ENCODE data around the gene FBXO3. TPM values are rescaled to one million over a fixed set of nuclear protein-coding genes. Genes with fewer than 3 reads are reported as not detected.

Gene FBXO3
- total and polyA plus RNA-seq, 2 of the 13 experiments (the other 11 are each of a cell fraction or from before 2014, with no cell fraction given) = 20.4 to 27.6 TPM

GRCh38 chr11:33699515-33700062 lies 74.7 kb downstream of the FBXO3 start (continued):
- no peak for TF ChIP-seq ZNF775 (CRISPR knock-in tag; IDR thresholded peaks at IDR 0.05; ENCODE audit: borderline replicate concordance)
- TF ChIP-seq FOXO4 (CRISPR knock-in tag; conservative IDR thresholded peaks at IDR 0.05) = no peak
- no peak for TF ChIP-seq ZNF230 (CRISPR knock-in tag; IDR thresholded peaks at IDR 0.05)
- no peak for TF ChIP-seq ZNF678 (CRISPR knock-in tag; IDR thresholded peaks at IDR 0.05)
- no peak for TF ChIP-seq BCL3 (CRISPR knock-in tag; IDR thresholded peaks at IDR 0.05)
- TF ChIP-seq NFYC (CRISPR knock-in tag; IDR thresholded peaks at IDR 0.05) = no peak
- TF ChIP-seq MAZ (IDR thresholded peaks at IDR 0.05; ENCODE audit: borderline replicate concordance, low read depth, low read length) = peak; percentile 66; the same call in 1 of the 2 replicates
- peak; percentile 44 for TF ChIP-seq MAZ (CRISPR knock-in tag; IDR thresholded peaks at IDR 0.05; ENCODE audit: low read depth)
- TF ChIP-seq GMEB2 (CRISPR knock-in tag; IDR thresholded peaks at IDR 0.05; ENCODE audit: low read depth) = no peak
- TF ChIP-seq HOXA3 (CRISPR knock-in tag; IDR thresholded peaks at IDR 0.05) = peak; percentile 64
- no peak for TF ChIP-seq HNRNPH1 (optimal IDR thresholded peaks at IDR 0.05; ENCODE audit: low read depth, low read length)
- TF ChIP-seq ZNF124 (CRISPR knock-in tag; IDR thresholded peaks at IDR 0.05) = no peak; the same call in 1 of the 2 replicates
- TF ChIP-seq ZNF558 (CRISPR knock-in tag; IDR thresholded peaks at IDR 0.05; ENCODE audit: borderline replicate concordance) = no peak
- no peak for TF ChIP-seq BRCA1 (CRISPR knock-in tag; IDR thresholded peaks at IDR 0.05)
- no peak; the same call in 1 of the 2 replicates for TF ChIP-seq MEIS2 (CRISPR knock-in tag; IDR thresholded peaks at IDR 0.05)
- TF ChIP-seq PRDM4 (CRISPR knock-in tag; IDR thresholded peaks at IDR 0.05; ENCODE audit: borderline replicate concordance) = no peak
- 0 out of 2 replicates have a peak, but pooled peaks have one; percentile 41 for TF ChIP-seq ZNF563 (CRISPR knock-in tag; IDR thresholded peaks at IDR 0.05)
- no peak for TF ChIP-seq NCOA5 (CRISPR knock-in tag; IDR thresholded peaks at IDR 0.05)
- no peak for TF ChIP-seq ZFX (CRISPR knock-in tag; IDR thresholded peaks at IDR 0.05; ENCODE audit: low read depth)
- TF ChIP-seq U2AF1 (optimal IDR thresholded peaks at IDR 0.05; ENCODE audit: low read depth, low read length) = no peak
- no peak; the same call in 1 of the 2 replicates for TF ChIP-seq ZNF891 (CRISPR knock-in tag; IDR thresholded peaks at IDR 0.05)
- TF ChIP-seq KLF12 (CRISPR knock-in tag; IDR thresholded peaks at IDR 0.05; ENCODE audit: borderline replicate concordance) = peak; percentile 61; the same call in 1 of the 2 replicates
- TF ChIP-seq YEATS2 (CRISPR knock-in tag; IDR thresholded peaks at IDR 0.05; ENCODE audit: borderline replicate concordance) = peak; percentile 43; the same call in 1 of the 2 replicates
- no peak for TF ChIP-seq SNAPC2 (CRISPR knock-in tag; IDR thresholded peaks at IDR 0.05)
- peak; percentile 81; the same call in 1 of the 2 replicates for TF ChIP-seq ZNF772 (CRISPR knock-in tag; IDR thresholded peaks at IDR 0.05)

Measured in HepG2 (cell line).